Measurements from ENCODE around the gene SEC61B. TPM values are rescaled to one million over a fixed set of nuclear protein-coding genes. Genes with fewer than 3 reads are reported as not detected.

Gene SEC61B
- total and polyA plus RNA-seq, 2 donors from 2014 or later, result 118 to 328 TPM

GRCh38 chr9:99176527-99177013, 45.5 kb upstream of the SEC61B start:
- DNase-seq (peak in 3 of 5 donors; percentile 41 to 67 (median 66)), FAIRE-seq (no peak)
- intact Hi-C loops (cut with DNase I), result no loop called here
- Histone ChIP-seq H3K4me1 (ENCODE audit: control insufficient read depth in 2 of 3, insufficient read depth in 2 of 3, low read depth in 1 of 3, low read length in 3 of 3) (peaks cover 0 to 7% (median 6%) of the 10 kb centered on the region in 3 donors), H3K27ac (ENCODE audit: low read depth in 2 of 2, low read length in 2 of 2) (no peak overlapping the region), H3K9ac (ENCODE audit: low read length in 3 of 3) (no peak overlapping the region), H3K4me3 (ENCODE audit: low read length in 3 of 3) (no peak overlapping the region), H3K36me3 (ENCODE audit: control insufficient read depth in 2 of 3, insufficient read depth in 3 of 3, low read length in 3 of 3) (no peaks in the 10 kb centered on the region), H3K9me3 (ENCODE audit: control insufficient read depth in 2 of 3, insufficient read depth in 1 of 3, low read length in 3 of 3) (no peaks in the 10 kb centered on the region), H3K27me3 (ENCODE audit: control insufficient read depth, insufficient read depth, low read length) (no peaks in the 10 kb centered on the region)
- TF ChIP-seq, protein P1, sequence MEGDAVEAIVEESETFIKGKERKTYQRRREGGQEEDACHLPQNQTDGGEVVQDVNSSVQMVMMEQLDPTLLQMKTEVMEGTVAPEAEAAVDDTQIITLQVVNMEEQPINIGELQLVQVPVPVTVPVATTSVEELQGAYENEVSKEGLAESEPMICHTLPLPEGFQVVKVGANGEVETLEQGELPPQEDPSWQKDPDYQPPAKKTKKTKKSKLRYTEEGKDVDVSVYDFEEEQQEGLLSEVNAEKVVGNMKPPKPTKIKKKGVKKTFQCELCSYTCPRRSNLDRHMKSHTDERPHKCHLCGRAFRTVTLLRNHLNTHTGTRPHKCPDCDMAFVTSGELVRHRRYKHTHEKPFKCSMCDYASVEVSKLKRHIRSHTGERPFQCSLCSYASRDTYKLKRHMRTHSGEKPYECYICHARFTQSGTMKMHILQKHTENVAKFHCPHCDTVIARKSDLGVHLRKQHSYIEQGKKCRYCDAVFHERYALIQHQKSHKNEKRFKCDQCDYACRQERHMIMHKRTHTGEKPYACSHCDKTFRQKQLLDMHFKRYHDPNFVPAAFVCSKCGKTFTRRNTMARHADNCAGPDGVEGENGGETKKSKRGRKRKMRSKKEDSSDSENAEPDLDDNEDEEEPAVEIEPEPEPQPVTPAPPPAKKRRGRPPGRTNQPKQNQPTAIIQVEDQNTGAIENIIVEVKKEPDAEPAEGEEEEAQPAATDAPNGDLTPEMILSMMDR (IDR thresholded peaks at IDR 0.05; ENCODE audit: borderline replicate concordance, extremely low read depth, insufficient read depth), result no peak

GRCh38 chr9:99177576-99178366, 44.3 kb upstream of the SEC61B start:
- no peak overlapping the region for H3K4me3 ChIP-seq (ENCODE audit: low read length in 3 of 3)
- TF ChIP-seq, protein P1 (IDR thresholded peaks at IDR 0.05; ENCODE audit: borderline replicate concordance, extremely low read depth, insufficient read depth), result no peak
- H3K27me3 ChIP-seq (ENCODE audit: control insufficient read depth, insufficient read depth, low read length), result no peaks in the 10 kb centered on the region
- H3K4me1 ChIP-seq (ENCODE audit: control insufficient read depth in 2 of 3, insufficient read depth in 2 of 3, low read depth in 1 of 3, low read length in 3 of 3), result no peaks in the 10 kb centered on the region
- H3K36me3 ChIP-seq (ENCODE audit: control insufficient read depth in 2 of 3, insufficient read depth in 3 of 3, low read length in 3 of 3), result no peaks in the 10 kb centered on the region
- H3K27ac ChIP-seq (ENCODE audit: low read depth in 2 of 2, low read length in 2 of 2), result no peak overlapping the region
- intact Hi-C loops (cut with DNase I), result no loop called here
- DNase-seq, result no peak
- no peak for FAIRE-seq
- no peaks in the 10 kb centered on the region for H3K9me3 ChIP-seq (ENCODE audit: control insufficient read depth in 2 of 3, insufficient read depth in 1 of 3, low read length in 3 of 3)
- H3K9ac ChIP-seq (ENCODE audit: low read length in 3 of 3), result no peak overlapping the region

GRCh38 chr9:99178912-99179872, 42.9 kb upstream of the SEC61B start:
- FAIRE-seq (no peak), DNase-seq (no peak)
- Histone ChIP-seq H3K4me3 (ENCODE audit: low read length in 3 of 3) (no peak overlapping the region), H3K9me3 (ENCODE audit: control insufficient read depth in 2 of 3, insufficient read depth in 1 of 3, low read length in 3 of 3) (no peaks in the 10 kb centered on the region), H3K36me3 (ENCODE audit: control insufficient read depth in 2 of 3, insufficient read depth in 3 of 3, low read length in 3 of 3) (no peaks in the 10 kb centered on the region), H3K27me3 (ENCODE audit: control insufficient read depth, insufficient read depth, low read length) (no peaks in the 10 kb centered on the region), H3K27ac (ENCODE audit: low read depth in 2 of 2, low read length in 2 of 2) (no peak overlapping the region), H3K9ac (ENCODE audit: low read length in 3 of 3) (no peak overlapping the region), H3K4me1 (ENCODE audit: control insufficient read depth in 2 of 3, insufficient read depth in 2 of 3, low read depth in 1 of 3, low read length in 3 of 3) (no peaks in the 10 kb centered on the region)
- intact Hi-C loops (cut with DNase I), result no loop called here
- TF ChIP-seq, protein P1 (IDR thresholded peaks at IDR 0.05; ENCODE audit: borderline replicate concordance, extremely low read depth, insufficient read depth), result no peak
